ENCODE measurements around the gene DOCK2. TPM values are rescaled to one million over a fixed set of nuclear protein-coding genes. Genes with fewer than 3 reads are reported as not detected.

Gene DOCK2
- total RNA-seq, 1 experiment from 2014 or later: not detected

DNA sequence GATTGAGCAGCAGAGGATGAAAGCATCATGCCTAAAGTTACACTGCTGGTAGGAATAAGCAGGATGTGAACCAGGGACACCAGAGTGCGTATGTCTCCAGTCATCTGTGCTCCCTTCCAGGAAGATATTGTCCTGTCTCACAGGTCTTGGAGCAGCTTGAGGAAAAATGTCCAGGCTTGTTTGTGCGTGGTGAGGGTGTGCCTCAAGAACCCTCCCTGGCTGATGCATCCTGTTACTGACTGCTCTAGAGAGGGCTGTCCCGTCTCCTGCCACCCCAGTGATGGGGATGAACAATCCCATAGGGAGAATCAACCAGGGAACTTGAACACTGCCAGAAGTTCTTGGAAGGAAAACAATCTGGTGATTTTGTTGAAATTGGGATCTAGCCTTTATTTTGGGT, 211.2 kb downstream of the DOCK2 start:
- in situ Hi-C loops (cut with HindIII; ENCODE audit: low pct_unique_long_range_greater_than_20kb, low sequenced_read_pairs): no loop called here
- DNase-seq (ENCODE audit: low read depth, low spot score): no peak

DNA sequence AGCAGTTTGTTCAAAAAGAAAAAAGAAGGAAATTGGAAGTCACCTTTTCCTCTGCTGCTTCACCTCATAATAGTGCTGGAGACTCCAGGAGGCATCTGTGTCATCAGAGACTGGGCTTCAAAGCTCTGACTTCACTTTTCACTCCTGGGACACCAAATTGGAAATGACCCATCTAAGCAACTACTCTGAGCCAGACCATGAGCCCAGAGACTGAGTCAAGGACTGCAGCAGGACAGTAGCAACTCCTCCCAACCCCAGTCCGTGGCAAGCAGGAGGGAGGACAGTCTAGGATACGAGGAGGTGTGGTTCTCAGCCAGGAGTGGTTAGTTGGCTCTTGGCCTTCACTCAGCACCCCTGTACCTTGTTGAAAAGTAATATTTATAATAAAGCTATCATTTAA, 211.7 kb downstream of the DOCK2 start:
- in situ Hi-C loops (cut with HindIII; ENCODE audit: low pct_unique_long_range_greater_than_20kb, low sequenced_read_pairs): no loop called here

GRCh38 chr5:169850409-169850808, 213.3 kb downstream of the DOCK2 start:
- in situ Hi-C loops (cut with HindIII; ENCODE audit: low pct_unique_long_range_greater_than_20kb, low sequenced_read_pairs): no loop called here
- DNase-seq (ENCODE audit: low read depth, low spot score): no peak

More for the DNA sequence above, 211.7 kb downstream of the DOCK2 start:
- no peak for DNase-seq (ENCODE audit: low read depth, low spot score)

GRCh38 chr5:169851321-169851850, 214.3 kb downstream of the DOCK2 start:
- DNase-seq (ENCODE audit: low read depth, low spot score): no peak
- in situ Hi-C loops (cut with HindIII; ENCODE audit: low pct_unique_long_range_greater_than_20kb, low sequenced_read_pairs): no loop called here

- in situ Hi-C loops (cut with HindIII; ENCODE audit: low pct_unique_long_range_greater_than_20kb, low sequenced_read_pairs): no loop called here
- DNase-seq (ENCODE audit: low read depth, low spot score): no peak
Observed at GRCh38 chr5:169856571-169856970, 219.5 kb downstream of the DOCK2 start.

- no peak for DNase-seq (ENCODE audit: low read depth, low spot score)
- in situ Hi-C loops (cut with HindIII; ENCODE audit: low pct_unique_long_range_greater_than_20kb, low sequenced_read_pairs): no loop called here
Observed at GRCh38 chr5:169860585-169860984, 223.5 kb downstream of the DOCK2 start.

GRCh38 chr5:169861433-169861832, 224.4 kb downstream of the DOCK2 start:
- in situ Hi-C loops (cut with HindIII; ENCODE audit: low pct_unique_long_range_greater_than_20kb, low sequenced_read_pairs): no loop called here
- DNase-seq (ENCODE audit: low read depth, low spot score): no peak

DNA sequence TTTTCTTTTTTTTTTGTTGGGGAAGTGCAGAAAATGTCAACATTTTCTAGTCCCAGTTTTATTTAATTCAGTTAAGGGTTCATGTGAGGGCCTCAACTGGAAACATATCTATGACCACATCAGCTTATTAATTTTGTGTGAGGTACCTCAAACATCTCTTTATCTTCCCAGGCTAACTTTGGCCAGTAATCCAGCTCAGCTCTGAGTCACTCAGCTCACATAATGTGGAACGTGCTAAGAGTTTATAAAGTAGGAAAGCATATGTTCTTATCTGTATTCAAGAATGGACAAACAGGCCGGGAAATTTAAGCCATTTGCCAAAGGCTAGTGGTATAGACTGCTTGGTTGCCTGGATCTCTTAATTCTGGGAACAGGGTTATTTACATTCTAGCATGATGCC, 224.9 kb downstream of the DOCK2 start:
- in situ Hi-C loops (cut with HindIII; ENCODE audit: low pct_unique_long_range_greater_than_20kb, low sequenced_read_pairs): no loop called here
- no peak for DNase-seq (ENCODE audit: low read depth, low spot score)

- in situ Hi-C loops (cut with HindIII; ENCODE audit: low pct_unique_long_range_greater_than_20kb, low sequenced_read_pairs): no loop called here
- DNase-seq (ENCODE audit: low read depth, low spot score): no peak
Observed at GRCh38 chr5:169862391-169862811, 225.3 kb downstream of the DOCK2 start.

DNA sequence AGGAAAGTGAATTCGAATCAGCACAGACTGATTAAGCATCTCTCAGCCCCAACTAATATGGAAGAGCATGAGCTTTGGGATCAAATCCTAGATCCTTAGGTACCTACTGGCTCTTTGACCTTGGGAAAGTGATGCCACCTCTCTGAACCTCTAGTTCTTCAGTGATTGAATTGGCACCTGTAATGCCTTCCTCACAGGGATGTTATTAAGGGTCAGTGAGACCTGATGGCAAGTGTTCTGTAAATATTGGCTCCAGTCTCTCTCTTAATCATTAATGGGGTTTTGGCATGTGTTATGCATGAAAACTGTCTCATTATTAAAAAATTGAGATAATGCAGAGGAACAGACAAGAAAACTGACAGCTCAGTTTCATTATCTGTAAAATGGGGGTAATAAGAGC, 227.4 kb downstream of the DOCK2 start:
- no peak for DNase-seq (ENCODE audit: low read depth, low spot score)
- in situ Hi-C loops (cut with HindIII; ENCODE audit: low pct_unique_long_range_greater_than_20kb, low sequenced_read_pairs): no loop called here

DNA sequence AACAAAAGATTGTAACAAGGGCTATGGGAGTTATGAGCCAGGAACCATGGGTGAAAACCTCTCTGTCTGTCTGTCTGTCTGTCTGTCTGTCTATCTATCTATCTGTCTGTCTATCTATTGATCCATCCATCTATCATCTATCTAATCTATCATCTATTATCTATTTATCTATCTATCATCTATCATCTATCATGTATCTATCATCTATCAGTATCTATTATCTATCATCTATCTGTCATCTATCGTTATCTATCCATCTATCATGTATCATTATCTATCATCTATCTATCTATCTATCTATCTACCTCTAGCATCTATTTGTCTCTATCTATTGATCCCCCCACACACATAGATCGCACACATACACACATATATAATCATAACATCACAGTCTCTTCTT, 230.3 kb downstream of the DOCK2 start:
- no peak for DNase-seq (ENCODE audit: low read depth, low spot score)
- in situ Hi-C loops (cut with HindIII; ENCODE audit: low pct_unique_long_range_greater_than_20kb, low sequenced_read_pairs): no loop called here

GRCh38 chr5:169869066-169869465, 232.0 kb downstream of the DOCK2 start:
- in situ Hi-C loops (cut with HindIII; ENCODE audit: low pct_unique_long_range_greater_than_20kb, low sequenced_read_pairs): no loop called here
- no peak for DNase-seq (ENCODE audit: low read depth, low spot score)

DNA sequence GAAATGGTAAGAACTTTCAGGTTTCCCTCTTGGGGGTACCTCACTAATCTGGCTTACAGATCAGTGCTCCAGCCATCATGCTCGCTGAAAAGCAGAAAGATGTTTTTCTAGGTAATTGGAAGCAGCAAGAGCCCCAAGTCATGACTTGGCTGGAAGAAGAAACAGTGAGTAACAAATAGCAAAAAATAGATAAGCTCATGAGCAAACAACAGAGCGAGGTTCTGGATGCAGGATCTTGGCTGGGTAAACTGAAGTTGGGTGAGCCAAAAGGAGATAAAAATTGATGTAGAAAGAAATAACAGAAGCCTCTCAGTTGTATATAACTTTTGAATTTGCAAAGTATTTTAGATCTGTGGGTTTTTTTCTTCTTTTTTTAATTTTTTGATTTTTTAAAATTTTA, 233.1 kb downstream of the DOCK2 start:
- in situ Hi-C loops (cut with HindIII; ENCODE audit: low pct_unique_long_range_greater_than_20kb, low sequenced_read_pairs): no loop called here
- DNase-seq (ENCODE audit: low read depth, low spot score): no peak

DNA sequence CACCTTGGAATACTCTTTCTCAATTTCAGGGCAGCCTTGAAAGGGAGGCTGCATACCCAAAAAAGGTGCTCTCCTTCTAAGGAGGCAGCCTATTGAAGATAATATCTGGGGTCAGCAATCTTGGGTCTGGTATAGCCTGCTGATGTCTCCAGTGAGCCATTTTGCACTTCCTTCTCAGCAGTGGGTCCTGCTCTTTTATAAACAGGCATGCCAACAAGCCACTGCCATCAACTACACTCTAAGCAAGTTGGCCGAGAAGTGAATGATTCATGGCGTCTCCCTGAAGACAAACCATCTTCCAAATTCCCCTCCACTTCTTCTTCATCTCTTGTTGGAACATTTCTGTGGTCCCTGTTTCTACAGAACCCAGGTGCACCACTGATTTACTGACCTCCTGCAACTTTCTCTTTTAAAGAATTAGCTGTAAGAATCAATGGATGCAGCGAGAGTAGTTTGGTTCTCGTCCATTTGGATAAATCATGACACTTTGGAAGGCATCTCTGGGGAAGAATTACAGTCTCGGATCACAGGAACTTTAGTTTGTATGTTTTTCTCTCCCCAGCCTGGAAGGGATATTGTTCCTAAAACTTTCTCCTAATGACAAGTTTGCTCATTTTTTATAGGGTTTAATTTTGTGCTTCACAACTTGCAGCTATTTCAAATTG, 234.9 kb downstream of the DOCK2 start:
- in situ Hi-C loops (cut with HindIII; ENCODE audit: low pct_unique_long_range_greater_than_20kb, low sequenced_read_pairs): no loop called here
- no peak for DNase-seq (ENCODE audit: low read depth, low spot score)

GRCh38 chr5:169873642-169874041, 236.6 kb downstream of the DOCK2 start:
- DNase-seq (ENCODE audit: low read depth, low spot score): no peak
- in situ Hi-C loops (cut with HindIII; ENCODE audit: low pct_unique_long_range_greater_than_20kb, low sequenced_read_pairs): no loop called here

- DNase-seq (ENCODE audit: low read depth, low spot score): no peak
- in situ Hi-C loops (cut with HindIII; ENCODE audit: low pct_unique_long_range_greater_than_20kb, low sequenced_read_pairs): no loop called here
Observed at GRCh38 chr5:169874621-169875020, 237.5 kb downstream of the DOCK2 start.

DNA sequence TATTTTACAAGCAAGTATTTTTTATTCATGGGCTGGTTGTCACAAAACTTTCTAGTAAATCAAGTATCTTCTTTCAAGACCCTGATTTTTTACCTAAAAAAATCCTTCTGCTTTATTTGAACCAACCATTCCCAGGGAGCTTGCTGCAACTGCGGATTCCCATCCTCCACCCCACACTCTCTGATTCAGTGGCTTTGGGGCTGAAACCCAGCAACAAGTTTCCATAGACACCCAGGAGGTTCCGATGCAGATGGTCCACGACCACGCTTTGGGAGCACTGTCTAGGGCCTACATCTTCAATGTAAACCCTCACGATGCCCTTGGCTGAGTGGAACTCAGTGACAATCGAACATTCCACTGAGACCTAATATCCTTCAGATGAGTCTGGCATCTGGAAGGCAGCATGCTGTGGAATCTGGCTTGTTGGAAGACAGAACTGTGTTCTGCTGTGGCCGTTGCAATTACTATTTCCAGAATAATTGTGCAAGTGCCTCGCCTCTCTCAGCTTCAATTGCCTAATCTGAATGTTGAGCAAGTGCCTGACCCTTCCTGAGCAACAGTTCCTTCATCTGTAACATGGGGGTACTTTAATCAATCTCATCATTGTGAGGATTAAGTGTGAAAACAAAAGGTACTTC, 238.1 kb downstream of the DOCK2 start:
- no peak for DNase-seq (ENCODE audit: low read depth, low spot score)
- in situ Hi-C loops (cut with HindIII; ENCODE audit: low pct_unique_long_range_greater_than_20kb, low sequenced_read_pairs): no loop called here

- DNase-seq (ENCODE audit: low read depth, low spot score): no peak
- in situ Hi-C loops (cut with HindIII; ENCODE audit: low pct_unique_long_range_greater_than_20kb, low sequenced_read_pairs): no loop called here
Observed at GRCh38 chr5:169875731-169876130, 238.7 kb downstream of the DOCK2 start.

DNA sequence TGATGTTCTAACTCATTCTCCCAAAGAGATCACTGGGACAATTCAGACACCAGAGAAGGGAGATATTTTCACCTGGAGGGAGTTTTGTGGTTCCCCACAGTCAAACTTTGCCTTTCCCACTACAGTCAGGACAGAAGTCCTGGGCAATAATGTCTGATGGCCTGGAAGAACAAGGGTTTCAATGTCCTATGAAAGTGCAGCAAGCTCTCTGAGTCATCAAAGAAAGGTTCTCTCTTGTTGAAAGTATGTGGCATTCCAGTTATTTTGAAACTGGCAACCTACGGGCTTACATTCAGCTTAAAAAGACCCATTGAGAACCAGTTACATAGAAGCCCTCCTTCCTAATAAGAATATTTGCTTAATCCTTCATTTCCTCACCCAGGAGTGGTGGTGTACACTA, 239.3 kb downstream of the DOCK2 start:
- peak; percentile 2 for DNase-seq (ENCODE audit: low read depth, low spot score)
- in situ Hi-C loops (cut with HindIII; ENCODE audit: low pct_unique_long_range_greater_than_20kb, low sequenced_read_pairs): no loop called here
